ENCODE data around the gene ANO9. TPM values are rescaled to one million over a fixed set of nuclear protein-coding genes. Genes with fewer than 3 reads are reported as not detected.
"Not testable (repeated sequence)": the region's sequence is repeated elsewhere in the genome, so short reads cannot be mapped to it uniquely, and the experiment has no call there.

The ANO9 gene
- total RNA-seq, 1 donor from 2014 or later: not detected

GRCh38 chr11:425301-425700 lies 16.5 kb downstream of the ANO9 start:
- H3K9me3 ChIP-seq (ENCODE audit: control insufficient read depth in 3 of 3, low read length in 3 of 3): no peaks in the 10 kb centered on the region
- H3K9ac ChIP-seq (ENCODE audit: low read depth in 1 of 3, low read length in 3 of 3): no peak overlapping the region
- no peaks in the 10 kb centered on the region for H3K36me3 ChIP-seq (ENCODE audit: control insufficient read depth in 3 of 3, insufficient read depth in 3 of 3, low read length in 3 of 3)
- H3K4me3 ChIP-seq (ENCODE audit: low read length in 3 of 3): no peak overlapping the region
- H3K4me1 ChIP-seq (ENCODE audit: control insufficient read depth in 3 of 3, insufficient read depth in 3 of 3, low read length in 3 of 3): no peaks in the 10 kb centered on the region
- H3K27me3 ChIP-seq (ENCODE audit: control insufficient read depth in 3 of 3, insufficient read depth in 3 of 3, low read length in 3 of 3): peaks cover 7 to 32% (median 19%) of the 10 kb centered on the region in 3 donors
- H3K27ac ChIP-seq (ENCODE audit: low read depth, low read length): no peak overlapping the region

DNA sequence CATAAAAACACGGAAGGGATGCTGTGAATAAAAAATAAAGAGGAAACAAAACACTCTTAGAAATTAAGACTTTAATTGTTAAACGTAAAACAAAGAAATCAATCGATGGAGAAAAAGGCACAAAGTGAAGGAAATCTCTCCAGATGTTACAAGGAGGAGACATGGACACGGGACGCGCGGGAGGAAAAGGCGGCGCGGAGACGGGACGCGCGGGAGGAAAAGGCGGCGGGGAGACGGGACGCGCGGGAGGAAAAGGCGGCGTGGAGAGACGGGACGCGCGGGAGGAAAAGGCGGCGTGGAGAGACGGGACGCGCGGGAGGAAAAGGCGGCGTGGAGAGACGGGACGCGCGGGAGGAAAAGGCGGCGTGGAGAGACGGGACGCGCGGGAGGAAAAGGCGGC lies 17.0 kb downstream of the ANO9 start:
- H3K4me1 ChIP-seq (ENCODE audit: control insufficient read depth in 3 of 3, insufficient read depth in 3 of 3, low read length in 3 of 3); H3K27ac ChIP-seq (ENCODE audit: low read depth, low read length); H3K4me3 ChIP-seq (ENCODE audit: low read length in 3 of 3); H3K9ac ChIP-seq (ENCODE audit: low read depth in 1 of 3, low read length in 3 of 3); H3K36me3 ChIP-seq (ENCODE audit: control insufficient read depth in 3 of 3, insufficient read depth in 3 of 3, low read length in 3 of 3); H3K9me3 ChIP-seq (ENCODE audit: control insufficient read depth in 3 of 3, low read length in 3 of 3): not testable (repeated sequence)
- H3K27me3 ChIP-seq (ENCODE audit: control insufficient read depth in 3 of 3, insufficient read depth in 3 of 3, low read length in 3 of 3): peaks cover 12 to 34% (median 25%) of the 10 kb centered on the region in 3 donors

DNA sequence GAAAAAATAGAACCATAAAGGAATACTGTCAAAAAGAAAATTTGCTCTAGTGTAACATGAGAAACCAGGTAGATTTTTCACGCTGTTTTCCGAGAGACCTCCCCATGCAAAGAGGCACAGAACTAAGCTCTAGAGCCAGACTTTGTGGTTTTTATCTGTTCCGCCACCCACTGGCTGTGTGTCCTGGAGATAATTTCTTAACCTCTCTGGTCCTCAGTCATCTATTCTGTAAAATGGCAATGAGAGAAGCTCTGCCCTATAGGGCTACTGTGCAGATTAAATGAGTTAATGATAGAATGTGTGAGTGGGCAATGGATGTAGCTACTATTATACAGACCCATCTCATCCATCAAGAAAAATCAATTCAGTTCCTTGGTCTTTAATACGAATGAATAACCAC lies 17.6 kb downstream of the ANO9 start:
- peaks cover 18 to 36% (median 27%) of the 10 kb centered on the region in 3 donors for H3K27me3 ChIP-seq (ENCODE audit: control insufficient read depth in 3 of 3, insufficient read depth in 3 of 3, low read length in 3 of 3)

GRCh38 chr11:422249-422656 lies 19.6 kb downstream of the ANO9 start:
- Histone ChIP-seq H3K9me3 (ENCODE audit: control insufficient read depth in 3 of 3, low read length in 3 of 3) (no peaks in the 10 kb centered on the region), H3K36me3 (ENCODE audit: control insufficient read depth in 3 of 3, insufficient read depth in 3 of 3, low read length in 3 of 3) (no peaks in the 10 kb centered on the region), H3K4me3 (ENCODE audit: low read length in 3 of 3) (no peak overlapping the region), H3K27ac (ENCODE audit: low read depth, low read length) (no peak overlapping the region), H3K9ac (ENCODE audit: low read depth in 1 of 3, low read length in 3 of 3) (no peak overlapping the region), H3K27me3 (ENCODE audit: control insufficient read depth in 3 of 3, insufficient read depth in 3 of 3, low read length in 3 of 3) (peaks cover 30 to 46% (median 40%) of the 10 kb centered on the region in 3 donors), H3K4me1 (ENCODE audit: control insufficient read depth in 3 of 3, insufficient read depth in 3 of 3, low read length in 3 of 3) (peaks cover 0 to 2% (median 0%) of the 10 kb centered on the region in 3 donors)

More for the DNA sequence above, 17.6 kb downstream of the ANO9 start:
- Histone ChIP-seq H3K36me3 (ENCODE audit: control insufficient read depth in 3 of 3, insufficient read depth in 3 of 3, low read length in 3 of 3) (no peaks in the 10 kb centered on the region), H3K9me3 (ENCODE audit: control insufficient read depth in 3 of 3, low read length in 3 of 3) (no peaks in the 10 kb centered on the region), H3K4me3 (ENCODE audit: low read length in 3 of 3) (no peak overlapping the region), H3K27ac (ENCODE audit: low read depth, low read length) (no peak overlapping the region), H3K4me1 (ENCODE audit: control insufficient read depth in 3 of 3, insufficient read depth in 3 of 3, low read length in 3 of 3) (no peaks in the 10 kb centered on the region), H3K9ac (ENCODE audit: low read depth in 1 of 3, low read length in 3 of 3) (no peak overlapping the region)

GRCh38 chr11:420911-421321 lies 20.9 kb downstream of the ANO9 start:
- peaks cover 37 to 52% (median 47%) of the 10 kb centered on the region in 3 donors for H3K27me3 ChIP-seq (ENCODE audit: control insufficient read depth in 3 of 3, insufficient read depth in 3 of 3, low read length in 3 of 3)
- H3K9me3 ChIP-seq (ENCODE audit: control insufficient read depth in 3 of 3, low read length in 3 of 3): no peaks in the 10 kb centered on the region
- no peaks in the 10 kb centered on the region for H3K36me3 ChIP-seq (ENCODE audit: control insufficient read depth in 3 of 3, insufficient read depth in 3 of 3, low read length in 3 of 3)
- H3K4me1 ChIP-seq (ENCODE audit: control insufficient read depth in 3 of 3, insufficient read depth in 3 of 3, low read length in 3 of 3): peaks cover 0 to 2% (median 0%) of the 10 kb centered on the region in 3 donors
- no peak overlapping the region for H3K9ac ChIP-seq (ENCODE audit: low read depth in 1 of 3, low read length in 3 of 3)
- H3K4me3 ChIP-seq (ENCODE audit: low read length in 3 of 3): no peak overlapping the region
- H3K27ac ChIP-seq (ENCODE audit: low read depth, low read length): no peak overlapping the region

GRCh38 chr11:420054-420910 lies 21.5 kb downstream of the ANO9 start:
- H3K36me3 ChIP-seq (ENCODE audit: control insufficient read depth in 3 of 3, insufficient read depth in 3 of 3, low read length in 3 of 3): no peaks in the 10 kb centered on the region
- no peak overlapping the region for H3K9ac ChIP-seq (ENCODE audit: low read depth in 1 of 3, low read length in 3 of 3)
- no peaks in the 10 kb centered on the region for H3K9me3 ChIP-seq (ENCODE audit: control insufficient read depth in 3 of 3, low read length in 3 of 3)
- H3K27ac ChIP-seq (ENCODE audit: low read depth, low read length): no peak overlapping the region
- H3K27me3 ChIP-seq (ENCODE audit: control insufficient read depth in 3 of 3, insufficient read depth in 3 of 3, low read length in 3 of 3): peaks cover 43 to 58% (median 53%) of the 10 kb centered on the region in 3 donors
- no peak overlapping the region for H3K4me3 ChIP-seq (ENCODE audit: low read length in 3 of 3)
- H3K4me1 ChIP-seq (ENCODE audit: control insufficient read depth in 3 of 3, insufficient read depth in 3 of 3, low read length in 3 of 3): peaks cover 0 to 5% (median 0%) of the 10 kb centered on the region in 3 donors

GRCh38 chr11:419248-420005 lies 22.4 kb downstream of the ANO9 start:
- no peak overlapping the region for H3K4me3 ChIP-seq (ENCODE audit: low read length in 3 of 3)
- no peak overlapping the region for H3K27ac ChIP-seq (ENCODE audit: low read depth, low read length)
- peaks cover 47 to 63% (median 58%) of the 10 kb centered on the region in 3 donors for H3K27me3 ChIP-seq (ENCODE audit: control insufficient read depth in 3 of 3, insufficient read depth in 3 of 3, low read length in 3 of 3)
- H3K9me3 ChIP-seq (ENCODE audit: control insufficient read depth in 3 of 3, low read length in 3 of 3): no peaks in the 10 kb centered on the region
- peaks cover 0 to 5% (median 3%) of the 10 kb centered on the region in 3 donors for H3K4me1 ChIP-seq (ENCODE audit: control insufficient read depth in 3 of 3, insufficient read depth in 3 of 3, low read length in 3 of 3)
- no peak overlapping the region for H3K9ac ChIP-seq (ENCODE audit: low read depth in 1 of 3, low read length in 3 of 3)
- no peaks in the 10 kb centered on the region for H3K36me3 ChIP-seq (ENCODE audit: control insufficient read depth in 3 of 3, insufficient read depth in 3 of 3, low read length in 3 of 3)

GRCh38 chr11:418343-419247 lies 23.2 kb downstream of the ANO9 start:
- no peaks in the 10 kb centered on the region for H3K36me3 ChIP-seq (ENCODE audit: control insufficient read depth in 3 of 3, insufficient read depth in 3 of 3, low read length in 3 of 3)
- peaks cover 41 to 61% (median 60%) of the 10 kb centered on the region in 3 donors for H3K27me3 ChIP-seq (ENCODE audit: control insufficient read depth in 3 of 3, insufficient read depth in 3 of 3, low read length in 3 of 3)
- no peak overlapping the region for H3K9ac ChIP-seq (ENCODE audit: low read depth in 1 of 3, low read length in 3 of 3)
- H3K9me3 ChIP-seq (ENCODE audit: control insufficient read depth in 3 of 3, low read length in 3 of 3): no peaks in the 10 kb centered on the region
- H3K27ac ChIP-seq (ENCODE audit: low read depth, low read length): no peak overlapping the region
- H3K4me1 ChIP-seq (ENCODE audit: control insufficient read depth in 3 of 3, insufficient read depth in 3 of 3, low read length in 3 of 3): peaks cover 0 to 5% (median 5%) of the 10 kb centered on the region in 3 donors
- no peak overlapping the region for H3K4me3 ChIP-seq (ENCODE audit: low read length in 3 of 3)

GRCh38 chr11:417652-418342 lies 24.0 kb downstream of the ANO9 start:
- Histone ChIP-seq H3K4me3 (ENCODE audit: low read length in 3 of 3) (no peak overlapping the region), H3K27me3 (ENCODE audit: control insufficient read depth in 3 of 3, insufficient read depth in 3 of 3, low read length in 3 of 3) (peaks cover 41 to 55% (median 54%) of the 10 kb centered on the region in 3 donors)

More at GRCh38 chr11:417652-418342, 24.0 kb downstream of the ANO9 start:
- no peaks in the 10 kb centered on the region for H3K36me3 ChIP-seq (ENCODE audit: control insufficient read depth in 3 of 3, insufficient read depth in 3 of 3, low read length in 3 of 3)
- H3K9me3 ChIP-seq (ENCODE audit: control insufficient read depth in 3 of 3, low read length in 3 of 3): no peaks in the 10 kb centered on the region
- H3K27ac ChIP-seq (ENCODE audit: low read depth, low read length): no peak overlapping the region
- peaks cover 4 to 7% (median 5%) of the 10 kb centered on the region in 3 donors for H3K4me1 ChIP-seq (ENCODE audit: control insufficient read depth in 3 of 3, insufficient read depth in 3 of 3, low read length in 3 of 3)
- H3K9ac ChIP-seq (ENCODE audit: low read depth in 1 of 3, low read length in 3 of 3): no peak overlapping the region

Data from skeletal muscle tissue (tissue), 4 donors.